Subcutaneous abdominal adipose tissue (tissue), 5 donors: ENCODE results near the gene RB1.
A peak's percentile ranks its signal among the peaks of the same experiment; 100 is the strongest.

Source experiments
- H3K27ac ChIP-seq: one replicate; pipeline ENCODE4 v1.7.0; 2013; ENCODE audit warnings: low read depth, mild to moderate bottlenecking, inconsistent platforms, low read length, moderate library complexity
- H3K27me3 ChIP-seq, 5 donors: one replicate each; pipeline ENCODE4 v1.7.0; 2013; ENCODE audit warnings: low read length in 5 of 5, inconsistent platforms in 1 of 5; ENCODE audit not compliant: control insufficient read depth in 5 of 5, insufficient read depth in 4 of 5
- H3K36me3 ChIP-seq, 5 donors: one replicate each; pipeline ENCODE4 v1.7.0; 2013; ENCODE audit warnings: low read length in 5 of 5; ENCODE audit not compliant: control insufficient read depth in 5 of 5, insufficient read depth in 5 of 5
- H3K4me1 ChIP-seq, 5 donors: one replicate each; pipeline ENCODE4 v1.7.0; 2013; ENCODE audit warnings: low read length in 5 of 5, mild to moderate bottlenecking in 3 of 5, moderate library complexity in 1 of 5; ENCODE audit not compliant: control insufficient read depth in 5 of 5, insufficient read depth in 5 of 5
- H3K4me3 ChIP-seq, 5 donors: one replicate each; pipeline ENCODE4 v1.7.0; 2013; ENCODE audit warnings: low read length in 5 of 5, low read depth in 1 of 5
- H3K9ac ChIP-seq, 5 donors: one replicate each; pipeline ENCODE4 v1.7.0; 2013; ENCODE audit warnings: low read length in 5 of 5, mild to moderate bottlenecking in 4 of 5, moderate library complexity in 3 of 5
- H3K9me3 ChIP-seq, 5 donors: one replicate each; pipeline ENCODE4 v1.7.0; 2013; ENCODE audit warnings: low read length in 5 of 5; ENCODE audit not compliant: control insufficient read depth in 5 of 5
- donor health status: healthy.
- donor health status: healthy.
- donor health status: healthy.
- donor health status: healthy.
- donor health status: healthy.

Gene RB1

GRCh38 chr13:48377857-48378256 lies 74.3 kb downstream of the RB1 start:
- H3K36me3 ChIP-seq: peaks cover 5 to 35% (median 16%) of the 10 kb centered on the region in 5 donors
- H3K9me3 ChIP-seq: no peaks in the 10 kb centered on the region
- no peak overlapping the region for H3K4me3 ChIP-seq
- no peaks in the 10 kb centered on the region for H3K27me3 ChIP-seq
- H3K27ac ChIP-seq: no peak overlapping the region
- no peaks in the 10 kb centered on the region for H3K4me1 ChIP-seq
- no peak overlapping the region for H3K9ac ChIP-seq

- Histone ChIP-seq H3K9me3 (no peaks in the 10 kb centered on the region), H3K36me3 (peaks cover 3 to 22% (median 11%) of the 10 kb centered on the region in 5 donors), H3K4me1 (no peaks in the 10 kb centered on the region), H3K27me3 (no peaks in the 10 kb centered on the region), H3K4me3 (no peak overlapping the region), H3K27ac (no peak overlapping the region), H3K9ac (no peak overlapping the region)
These were observed 77.0 kb downstream of the RB1 start for GRCh38 chr13:48380581-48380980.

GRCh38 chr13:48383384-48383783 lies 79.8 kb downstream of the RB1 start:
- Histone ChIP-seq H3K36me3 (peaks cover 0 to 15% (median 6%) of the 10 kb centered on the region in 5 donors), H3K27me3 (no peaks in the 10 kb centered on the region), H3K27ac (no peak overlapping the region), H3K4me3 (no peak overlapping the region), H3K4me1 (no peaks in the 10 kb centered on the region), H3K9ac (no peak overlapping the region), H3K9me3 (no peaks in the 10 kb centered on the region)

- Histone ChIP-seq H3K4me1 (no peaks in the 10 kb centered on the region), H3K4me3 (no peak overlapping the region), H3K27ac (no peak overlapping the region), H3K9me3 (peaks cover 0 to under 1% (median 0%) of the 10 kb centered on the region in 5 donors), H3K9ac (no peak overlapping the region), H3K27me3 (no peaks in the 10 kb centered on the region), H3K36me3 (peaks cover 0 to 4% (median 0%) of the 10 kb centered on the region in 5 donors)
These were observed 83.3 kb downstream of the RB1 start for GRCh38 chr13:48386816-48387215.

- no peak overlapping the region for H3K27ac ChIP-seq
- H3K9ac ChIP-seq: no peak overlapping the region
- peaks cover 0 to 5% (median 0%) of the 10 kb centered on the region in 5 donors for H3K9me3 ChIP-seq
- peaks cover 0 to 6% (median 3%) of the 10 kb centered on the region in 5 donors for H3K4me1 ChIP-seq
- no peak overlapping the region for H3K4me3 ChIP-seq
- H3K27me3 ChIP-seq: no peaks in the 10 kb centered on the region
- H3K36me3 ChIP-seq: peaks cover 0 to 7% (median 0%) of the 10 kb centered on the region in 5 donors
These were observed 87.7 kb downstream of the RB1 start for GRCh38 chr13:48391257-48391656.

GRCh38 chr13:48393030-48393697 lies 89.6 kb downstream of the RB1 start:
- Histone ChIP-seq H3K27ac (no peak overlapping the region), H3K4me3 (no peak overlapping the region), H3K36me3 (peaks cover 0 to 7% (median 0%) of the 10 kb centered on the region in 5 donors), H3K9me3 (peaks cover 0 to 5% (median 0%) of the 10 kb centered on the region in 5 donors), H3K27me3 (no peaks in the 10 kb centered on the region), H3K9ac (no peak overlapping the region), H3K4me1 (peaks cover 0 to 11% (median 6%) of the 10 kb centered on the region in 5 donors)

- Histone ChIP-seq H3K36me3 (peaks cover 0 to 7% (median 0%) of the 10 kb centered on the region in 5 donors), H3K27ac (no peak overlapping the region), H3K4me3 (no peak overlapping the region), H3K27me3 (no peaks in the 10 kb centered on the region), H3K9me3 (peaks cover 0 to 5% (median 0%) of the 10 kb centered on the region in 5 donors), H3K9ac (no peak overlapping the region), H3K4me1 (peaks cover 0 to 11% (median 9%) of the 10 kb centered on the region in 5 donors)
These were observed 90.1 kb downstream of the RB1 start for GRCh38 chr13:48393698-48394085.

GRCh38 chr13:48397744-48398143 lies 94.2 kb downstream of the RB1 start:
- no peaks in the 10 kb centered on the region for H3K27me3 ChIP-seq
- H3K4me3 ChIP-seq: no peak overlapping the region
- no peak overlapping the region for H3K27ac ChIP-seq
- no peak overlapping the region for H3K9ac ChIP-seq
- H3K36me3 ChIP-seq: peaks cover 0 to 7% (median 0%) of the 10 kb centered on the region in 5 donors
- H3K4me1 ChIP-seq: peaks cover 0 to 36% (median 24%) of the 10 kb centered on the region in 5 donors
- no peaks in the 10 kb centered on the region for H3K9me3 ChIP-seq

- Histone ChIP-seq H3K27ac (peak overlapping the region; percentile 68), H3K9ac (no peak overlapping the region), H3K36me3 (peaks cover 0 to 7% (median 0%) of the 10 kb centered on the region in 5 donors), H3K27me3 (no peaks in the 10 kb centered on the region), H3K4me1 (peaks cover 0 to 39% (median 27%) of the 10 kb centered on the region in 5 donors), H3K9me3 (no peaks in the 10 kb centered on the region), H3K4me3 (no peak overlapping the region)
These were observed 95.0 kb downstream of the RB1 start for GRCh38 chr13:48398450-48399095.

GRCh38 chr13:48400090-48400694 lies 96.6 kb downstream of the RB1 start:
- H3K27me3 ChIP-seq: no peaks in the 10 kb centered on the region
- peak overlapping the region; percentile 68 for H3K27ac ChIP-seq
- H3K36me3 ChIP-seq: no peaks in the 10 kb centered on the region
- peaks cover 0 to 55% (median 39%) of the 10 kb centered on the region in 5 donors for H3K4me1 ChIP-seq
- H3K4me3 ChIP-seq: no peak overlapping the region
- peak overlapping the region in 1 of 5 donors; percentile 20 for H3K9ac ChIP-seq
- H3K9me3 ChIP-seq: no peaks in the 10 kb centered on the region
